Measurements from ENCODE around the gene PVR.

DNA sequence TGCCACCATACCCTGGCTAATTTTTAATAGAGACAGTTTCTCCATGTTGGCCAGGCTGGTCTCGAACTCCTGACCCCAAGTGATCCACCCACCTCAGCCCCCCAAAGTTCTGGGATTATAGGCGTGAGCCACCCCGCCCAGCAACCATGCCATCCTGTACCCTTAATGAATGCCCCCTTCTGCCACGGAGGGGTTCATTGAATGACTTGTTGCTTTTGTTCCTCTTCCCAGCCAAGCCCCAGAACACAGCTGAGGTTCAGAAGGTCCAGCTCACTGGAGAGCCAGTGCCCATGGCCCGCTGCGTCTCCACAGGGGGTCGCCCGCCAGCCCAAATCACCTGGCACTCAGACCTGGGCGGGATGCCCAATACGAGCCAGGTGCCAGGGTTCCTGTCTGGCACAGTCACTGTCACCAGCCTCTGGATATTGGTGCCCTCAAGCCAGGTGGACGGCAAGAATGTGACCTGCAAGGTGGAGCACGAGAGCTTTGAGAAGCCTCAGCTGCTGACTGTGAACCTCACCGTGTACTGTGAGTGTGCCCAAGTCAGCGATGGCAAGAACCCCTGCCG lies 6.0 kb downstream of the PVR start:
- no peak for TF ChIP-seq CTCF (IDR thresholded peaks at IDR 0.05)
- TF ChIP-seq POLR2A (IDR thresholded peaks at IDR 0.05) = no peak
- no peak for TF ChIP-seq POLR2AphosphoS5 (IDR thresholded peaks at IDR 0.05)

All from sigmoid colon (tissue), 4 donors.